Omental fat pad (tissue), 4 donors: ENCODE data around the gene PCF11. TPM values are rescaled to one million over a fixed set of nuclear protein-coding genes. Genes with fewer than 3 reads are reported as not detected.

Experiments
- ATAC-seq: fragments of 150-250 bp; one replicate; pipeline ENCODE4 v1.9.1; 2016; ENCODE audit warnings: mild to moderate bottlenecking, moderate library complexity; ENCODE audit not compliant: low FRiP score
- DNase-seq: peaks from one replicate; pipeline ENCODE4 v3.0.0-alpha.2; 2019; ENCODE audit warnings: low spot score
- CTCF ChIP-seq, 3 donors: fragments of 450-650 bp; IDR thresholded peaks; one replicate each; pipeline ENCODE4 v1.5.1; 2016 to 2017; ENCODE audit warnings: antibody characterized with exemption in 3 of 3, mild to moderate bottlenecking in 3 of 3, moderate library complexity in 2 of 3
- total RNA-seq, 4 donors: library from RNA; depleted of rRNA; stranded (reverse); fragments of >200 nt; gene quantifications; one replicate each; pipeline ENCODE4 v1.1.0, GENCODE V29; 2016

The PCF11 gene
- total RNA-seq, 4 donors from 2014 or later: 67.2 to 120 (median 96.5) TPM

- DNase-seq (peak; percentile 91), ATAC-seq (peak; percentile 97)
- no peak for TF ChIP-seq CTCF (IDR thresholded peaks at IDR 0.05)
Measured at GRCh38 chr11:83156144-83156995, 561 bp upstream of the PCF11 start.

GRCh38 chr11:83157594-83158356, 844 bp downstream of the PCF11 start:
- ATAC-seq (no peak), DNase-seq (no peak)

GRCh38 chr11:83158357-83158786, 1.4 kb downstream of the PCF11 start:
- ATAC-seq: no peak
- TF ChIP-seq CTCF (IDR thresholded peaks at IDR 0.05): no peak
- DNase-seq: no peak

More at GRCh38 chr11:83157594-83158356, 844 bp downstream of the PCF11 start:
- no peak for TF ChIP-seq CTCF (IDR thresholded peaks at IDR 0.05)

GRCh38 chr11:83158965-83159901, 2.3 kb downstream of the PCF11 start:
- TF ChIP-seq CTCF (IDR thresholded peaks at IDR 0.05): no peak
- no peak for ATAC-seq

GRCh38 chr11:83159902-83160865, 3.3 kb downstream of the PCF11 start:
- no peak for TF ChIP-seq CTCF (IDR thresholded peaks at IDR 0.05)
- no peak for ATAC-seq
- DNase-seq: no peak

More at GRCh38 chr11:83158965-83159901, 2.3 kb downstream of the PCF11 start:
- no peak for DNase-seq
